ENCODE data around the gene SWT1. TPM values are rescaled to one million over a fixed set of nuclear protein-coding genes. Genes with fewer than 3 reads are reported as not detected.

Gene SWT1
- total and polyA plus RNA-seq, 9 of the 15 experiments (the other 6 are each of a cell fraction or from before 2014, with no cell fraction given) = 1.5 to 3.4 (median 2.3) TPM

DNA sequence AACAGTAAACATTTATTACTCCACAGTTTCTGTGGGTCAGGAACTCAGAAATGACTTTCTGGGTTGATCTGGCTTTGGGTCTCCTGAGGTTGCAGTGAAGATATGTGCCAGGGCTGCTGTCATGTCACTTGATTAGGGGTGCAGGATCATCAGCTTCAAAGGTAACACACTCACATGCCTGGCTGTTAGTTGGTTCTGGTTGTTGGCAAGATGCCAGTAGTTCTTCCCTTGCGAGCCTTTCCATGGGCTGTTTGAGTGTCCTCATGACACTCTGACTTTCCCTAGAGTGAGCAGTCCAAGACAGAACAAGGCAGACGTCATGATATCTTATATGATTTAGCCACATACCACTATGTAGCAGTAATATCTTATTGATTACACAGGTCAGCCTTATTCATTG, 1.8 kb downstream of the SWT1 start (continued):
- TF ChIP-seq, protein P1, sequence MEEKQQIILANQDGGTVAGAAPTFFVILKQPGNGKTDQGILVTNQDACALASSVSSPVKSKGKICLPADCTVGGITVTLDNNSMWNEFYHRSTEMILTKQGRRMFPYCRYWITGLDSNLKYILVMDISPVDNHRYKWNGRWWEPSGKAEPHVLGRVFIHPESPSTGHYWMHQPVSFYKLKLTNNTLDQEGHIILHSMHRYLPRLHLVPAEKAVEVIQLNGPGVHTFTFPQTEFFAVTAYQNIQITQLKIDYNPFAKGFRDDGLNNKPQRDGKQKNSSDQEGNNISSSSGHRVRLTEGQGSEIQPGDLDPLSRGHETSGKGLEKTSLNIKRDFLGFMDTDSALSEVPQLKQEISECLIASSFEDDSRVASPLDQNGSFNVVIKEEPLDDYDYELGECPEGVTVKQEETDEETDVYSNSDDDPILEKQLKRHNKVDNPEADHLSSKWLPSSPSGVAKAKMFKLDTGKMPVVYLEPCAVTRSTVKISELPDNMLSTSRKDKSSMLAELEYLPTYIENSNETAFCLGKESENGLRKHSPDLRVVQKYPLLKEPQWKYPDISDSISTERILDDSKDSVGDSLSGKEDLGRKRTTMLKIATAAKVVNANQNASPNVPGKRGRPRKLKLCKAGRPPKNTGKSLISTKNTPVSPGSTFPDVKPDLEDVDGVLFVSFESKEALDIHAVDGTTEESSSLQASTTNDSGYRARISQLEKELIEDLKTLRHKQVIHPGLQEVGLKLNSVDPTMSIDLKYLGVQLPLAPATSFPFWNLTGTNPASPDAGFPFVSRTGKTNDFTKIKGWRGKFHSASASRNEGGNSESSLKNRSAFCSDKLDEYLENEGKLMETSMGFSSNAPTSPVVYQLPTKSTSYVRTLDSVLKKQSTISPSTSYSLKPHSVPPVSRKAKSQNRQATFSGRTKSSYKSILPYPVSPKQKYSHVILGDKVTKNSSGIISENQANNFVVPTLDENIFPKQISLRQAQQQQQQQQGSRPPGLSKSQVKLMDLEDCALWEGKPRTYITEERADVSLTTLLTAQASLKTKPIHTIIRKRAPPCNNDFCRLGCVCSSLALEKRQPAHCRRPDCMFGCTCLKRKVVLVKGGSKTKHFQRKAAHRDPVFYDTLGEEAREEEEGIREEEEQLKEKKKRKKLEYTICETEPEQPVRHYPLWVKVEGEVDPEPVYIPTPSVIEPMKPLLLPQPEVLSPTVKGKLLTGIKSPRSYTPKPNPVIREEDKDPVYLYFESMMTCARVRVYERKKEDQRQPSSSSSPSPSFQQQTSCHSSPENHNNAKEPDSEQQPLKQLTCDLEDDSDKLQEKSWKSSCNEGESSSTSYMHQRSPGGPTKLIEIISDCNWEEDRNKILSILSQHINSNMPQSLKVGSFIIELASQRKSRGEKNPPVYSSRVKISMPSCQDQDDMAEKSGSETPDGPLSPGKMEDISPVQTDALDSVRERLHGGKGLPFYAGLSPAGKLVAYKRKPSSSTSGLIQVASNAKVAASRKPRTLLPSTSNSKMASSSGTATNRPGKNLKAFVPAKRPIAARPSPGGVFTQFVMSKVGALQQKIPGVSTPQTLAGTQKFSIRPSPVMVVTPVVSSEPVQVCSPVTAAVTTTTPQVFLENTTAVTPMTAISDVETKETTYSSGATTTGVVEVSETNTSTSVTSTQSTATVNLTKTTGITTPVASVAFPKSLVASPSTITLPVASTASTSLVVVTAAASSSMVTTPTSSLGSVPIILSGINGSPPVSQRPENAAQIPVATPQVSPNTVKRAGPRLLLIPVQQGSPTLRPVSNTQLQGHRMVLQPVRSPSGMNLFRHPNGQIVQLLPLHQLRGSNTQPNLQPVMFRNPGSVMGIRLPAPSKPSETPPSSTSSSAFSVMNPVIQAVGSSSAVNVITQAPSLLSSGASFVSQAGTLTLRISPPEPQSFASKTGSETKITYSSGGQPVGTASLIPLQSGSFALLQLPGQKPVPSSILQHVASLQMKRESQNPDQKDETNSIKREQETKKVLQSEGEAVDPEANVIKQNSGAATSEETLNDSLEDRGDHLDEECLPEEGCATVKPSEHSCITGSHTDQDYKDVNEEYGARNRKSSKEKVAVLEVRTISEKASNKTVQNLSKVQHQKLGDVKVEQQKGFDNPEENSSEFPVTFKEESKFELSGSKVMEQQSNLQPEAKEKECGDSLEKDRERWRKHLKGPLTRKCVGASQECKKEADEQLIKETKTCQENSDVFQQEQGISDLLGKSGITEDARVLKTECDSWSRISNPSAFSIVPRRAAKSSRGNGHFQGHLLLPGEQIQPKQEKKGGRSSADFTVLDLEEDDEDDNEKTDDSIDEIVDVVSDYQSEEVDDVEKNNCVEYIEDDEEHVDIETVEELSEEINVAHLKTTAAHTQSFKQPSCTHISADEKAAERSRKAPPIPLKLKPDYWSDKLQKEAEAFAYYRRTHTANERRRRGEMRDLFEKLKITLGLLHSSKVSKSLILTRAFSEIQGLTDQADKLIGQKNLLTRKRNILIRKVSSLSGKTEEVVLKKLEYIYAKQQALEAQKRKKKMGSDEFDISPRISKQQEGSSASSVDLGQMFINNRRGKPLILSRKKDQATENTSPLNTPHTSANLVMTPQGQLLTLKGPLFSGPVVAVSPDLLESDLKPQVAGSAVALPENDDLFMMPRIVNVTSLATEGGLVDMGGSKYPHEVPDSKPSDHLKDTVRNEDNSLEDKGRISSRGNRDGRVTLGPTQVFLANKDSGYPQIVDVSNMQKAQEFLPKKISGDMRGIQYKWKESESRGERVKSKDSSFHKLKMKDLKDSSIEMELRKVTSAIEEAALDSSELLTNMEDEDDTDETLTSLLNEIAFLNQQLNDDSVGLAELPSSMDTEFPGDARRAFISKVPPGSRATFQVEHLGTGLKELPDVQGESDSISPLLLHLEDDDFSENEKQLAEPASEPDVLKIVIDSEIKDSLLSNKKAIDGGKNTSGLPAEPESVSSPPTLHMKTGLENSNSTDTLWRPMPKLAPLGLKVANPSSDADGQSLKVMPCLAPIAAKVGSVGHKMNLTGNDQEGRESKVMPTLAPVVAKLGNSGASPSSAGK (IDR thresholded peaks at IDR 0.05) = 0 out of 2 replicates have a peak, but pooled peaks have one; percentile 14
- TF ChIP-seq NR2C1 (IDR thresholded peaks at IDR 0.05) = no peak
- TF ChIP-seq NR2C1 (tag; IDR thresholded peaks at IDR 0.05) = no peak
